ENCODE measurements around the gene OPN5.
A peak's percentile ranks its signal among the peaks of the same experiment; 100 is the strongest.

OPN5 gene

DNA sequence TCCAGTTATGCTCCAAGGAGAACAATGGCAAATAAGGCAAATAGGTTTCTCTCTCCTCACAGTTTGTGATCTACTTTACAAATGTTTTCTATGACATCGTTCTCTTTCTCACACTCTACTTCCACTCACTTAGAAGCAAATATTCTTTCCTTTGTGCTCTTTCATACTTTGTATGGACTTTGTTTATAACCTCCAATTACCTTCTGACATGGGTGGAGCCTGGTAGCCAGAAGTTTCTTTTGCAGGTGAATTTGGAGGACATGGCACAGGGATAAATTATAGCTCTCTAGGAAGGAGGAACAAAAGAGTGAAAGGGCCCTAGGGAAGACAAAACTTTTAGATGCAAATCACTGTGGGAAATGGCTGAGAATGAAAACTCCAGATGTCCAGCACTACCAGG, 69.3 kb downstream of the OPN5 start:
- TF ChIP-seq, protein P1, sequence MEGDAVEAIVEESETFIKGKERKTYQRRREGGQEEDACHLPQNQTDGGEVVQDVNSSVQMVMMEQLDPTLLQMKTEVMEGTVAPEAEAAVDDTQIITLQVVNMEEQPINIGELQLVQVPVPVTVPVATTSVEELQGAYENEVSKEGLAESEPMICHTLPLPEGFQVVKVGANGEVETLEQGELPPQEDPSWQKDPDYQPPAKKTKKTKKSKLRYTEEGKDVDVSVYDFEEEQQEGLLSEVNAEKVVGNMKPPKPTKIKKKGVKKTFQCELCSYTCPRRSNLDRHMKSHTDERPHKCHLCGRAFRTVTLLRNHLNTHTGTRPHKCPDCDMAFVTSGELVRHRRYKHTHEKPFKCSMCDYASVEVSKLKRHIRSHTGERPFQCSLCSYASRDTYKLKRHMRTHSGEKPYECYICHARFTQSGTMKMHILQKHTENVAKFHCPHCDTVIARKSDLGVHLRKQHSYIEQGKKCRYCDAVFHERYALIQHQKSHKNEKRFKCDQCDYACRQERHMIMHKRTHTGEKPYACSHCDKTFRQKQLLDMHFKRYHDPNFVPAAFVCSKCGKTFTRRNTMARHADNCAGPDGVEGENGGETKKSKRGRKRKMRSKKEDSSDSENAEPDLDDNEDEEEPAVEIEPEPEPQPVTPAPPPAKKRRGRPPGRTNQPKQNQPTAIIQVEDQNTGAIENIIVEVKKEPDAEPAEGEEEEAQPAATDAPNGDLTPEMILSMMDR (IDR thresholded peaks at IDR 0.05; ENCODE audit: control insufficient read depth, extremely low read depth, insufficient read depth) = no peak
- no peak overlapping the region for H3K4me3 ChIP-seq (ENCODE audit: low read depth, low read length)
- no peak for DNase-seq (ENCODE audit: low read depth)

DNA sequence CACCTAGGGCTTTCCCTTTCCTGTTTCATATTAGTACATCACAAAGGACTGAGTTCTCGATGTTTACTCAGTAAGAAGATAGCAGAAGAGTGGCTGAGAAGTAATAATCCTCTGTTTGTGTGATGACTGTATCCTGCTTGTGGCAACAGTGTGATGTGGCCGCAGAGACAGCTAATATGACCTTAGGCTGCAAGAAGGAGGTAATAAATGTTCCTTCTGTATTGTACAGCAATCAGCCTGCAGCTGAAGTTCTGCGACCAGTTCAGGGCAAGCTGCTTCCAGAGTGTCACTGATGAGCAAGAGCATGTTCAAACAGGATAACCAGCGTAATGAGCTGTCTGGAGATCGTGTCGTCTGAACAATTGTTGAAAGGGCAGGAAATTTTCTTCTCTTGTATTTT, 70.9 kb downstream of the OPN5 start:
- TF ChIP-seq, protein P1 (IDR thresholded peaks at IDR 0.05; ENCODE audit: control insufficient read depth, extremely low read depth, insufficient read depth) = no peak
- DNase-seq (ENCODE audit: low read depth) = no peak
- no peak overlapping the region for H3K4me3 ChIP-seq (ENCODE audit: low read depth, low read length)

DNA sequence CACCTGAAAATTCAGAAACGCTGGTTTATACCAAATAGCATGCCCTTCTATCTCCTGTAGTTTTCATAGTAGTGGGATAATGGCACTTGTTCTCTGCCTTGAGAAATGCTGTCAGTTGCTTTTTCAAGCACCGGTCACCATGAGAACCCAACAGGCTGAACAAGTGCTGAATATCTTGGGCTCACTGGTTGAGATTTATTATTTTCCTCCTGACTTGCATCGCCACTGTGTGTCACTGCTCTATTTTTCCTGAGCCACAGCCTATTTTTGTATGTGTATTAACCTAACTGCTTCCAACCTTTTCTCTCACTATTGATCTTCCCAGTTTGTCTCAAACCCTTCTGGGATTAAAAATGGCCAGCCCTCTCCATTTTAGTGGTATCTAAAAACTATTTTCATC, 71.9 kb downstream of the OPN5 start:
- no peak overlapping the region for H3K4me3 ChIP-seq (ENCODE audit: low read depth, low read length)
- TF ChIP-seq, protein P1 (IDR thresholded peaks at IDR 0.05; ENCODE audit: control insufficient read depth, extremely low read depth, insufficient read depth) = peak; percentile 32; the same call in 1 of the 2 replicates
- DNase-seq (ENCODE audit: low read depth) = no peak

DNA sequence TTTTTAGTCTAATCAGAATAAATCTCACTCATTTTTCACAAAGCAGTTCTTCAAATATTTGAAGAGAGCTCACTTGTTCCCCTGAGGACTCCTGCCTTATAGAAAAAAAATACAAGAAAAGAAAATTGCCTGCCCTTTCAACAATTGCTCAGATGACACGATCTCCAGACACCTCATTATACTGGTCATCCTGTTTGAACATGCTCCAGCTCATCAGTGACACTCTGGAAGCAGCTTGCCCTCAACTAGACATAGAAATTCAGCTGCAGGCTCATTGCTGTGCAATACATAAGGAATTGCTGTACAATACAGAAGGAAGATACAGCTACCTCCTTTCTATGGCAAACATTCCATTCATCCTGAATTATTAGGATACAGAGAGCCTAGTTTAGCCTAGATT, 73.1 kb downstream of the OPN5 start:
- TF ChIP-seq, protein P1 (IDR thresholded peaks at IDR 0.05; ENCODE audit: control insufficient read depth, extremely low read depth, insufficient read depth) = no peak
- DNase-seq (ENCODE audit: low read depth) = no peak
- H3K4me3 ChIP-seq (ENCODE audit: low read depth, low read length) = no peak overlapping the region

DNA sequence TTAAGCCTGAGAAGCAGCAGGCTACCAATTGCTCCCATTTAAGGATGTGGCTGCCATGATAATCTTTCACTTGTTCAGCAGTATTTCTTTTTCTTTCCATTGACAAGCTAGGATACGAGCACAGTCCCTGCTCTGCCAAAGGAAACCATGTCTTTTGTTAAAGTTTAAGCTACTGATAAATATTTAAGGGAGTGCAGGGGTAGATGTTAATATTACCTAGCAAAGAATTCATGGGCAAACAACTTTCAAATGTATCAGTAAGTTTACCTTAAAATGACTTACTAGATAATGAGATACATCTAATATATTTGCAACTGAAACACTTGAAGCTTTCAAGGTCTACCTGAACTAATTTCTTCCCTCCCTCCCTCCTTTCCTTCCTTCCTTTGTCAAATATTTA, 77.3 kb downstream of the OPN5 start:
- TF ChIP-seq, protein P1 (IDR thresholded peaks at IDR 0.05; ENCODE audit: control insufficient read depth, extremely low read depth, insufficient read depth) = no peak
- no peak for DNase-seq (ENCODE audit: low read depth)
- no peak overlapping the region for H3K4me3 ChIP-seq (ENCODE audit: low read depth, low read length)

DNA sequence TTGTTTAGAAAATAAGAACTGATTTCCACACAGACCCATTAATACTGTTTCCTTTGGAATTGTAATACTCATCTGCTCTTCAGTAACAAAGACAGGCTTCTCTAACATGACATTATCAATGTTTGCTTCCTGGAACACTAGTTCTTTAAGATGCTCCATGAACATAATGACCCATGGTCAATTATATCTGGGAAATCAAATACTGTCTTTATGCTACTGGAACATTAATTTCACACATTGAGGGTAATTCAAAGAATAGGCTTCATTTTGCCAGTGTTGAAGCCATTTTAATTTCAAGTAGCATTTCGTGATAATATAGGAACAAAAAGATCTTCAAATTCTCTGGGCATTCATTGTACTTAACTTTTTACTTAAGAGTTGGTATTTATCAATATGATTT, 80.9 kb downstream of the OPN5 start:
- DNase-seq (ENCODE audit: low read depth) = no peak
- TF ChIP-seq, protein P1 (IDR thresholded peaks at IDR 0.05; ENCODE audit: control insufficient read depth, extremely low read depth, insufficient read depth) = no peak
- no peak overlapping the region for H3K4me3 ChIP-seq (ENCODE audit: low read depth, low read length)

DNA sequence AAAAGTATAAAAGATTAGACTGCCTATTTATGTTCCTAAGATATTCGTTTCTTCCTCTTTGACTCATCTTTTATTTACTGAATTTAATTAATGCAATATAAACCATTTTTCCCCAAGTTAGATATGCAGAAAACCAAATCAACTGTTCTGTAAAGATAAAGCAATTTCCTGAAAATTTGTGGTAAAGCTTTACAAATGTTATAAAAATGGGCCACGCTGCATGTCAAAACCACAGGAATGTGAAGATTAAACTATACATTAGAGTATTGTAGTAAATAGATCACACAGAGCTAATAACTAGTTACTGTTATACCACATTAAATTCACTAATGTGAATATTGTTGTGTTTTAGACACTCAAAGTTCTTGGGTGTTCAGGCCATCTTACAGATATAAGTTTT, 83.4 kb downstream of the OPN5 start:
- TF ChIP-seq, protein P1 (IDR thresholded peaks at IDR 0.05; ENCODE audit: control insufficient read depth, extremely low read depth, insufficient read depth) = no peak
- no peak for DNase-seq (ENCODE audit: low read depth)
- H3K4me3 ChIP-seq (ENCODE audit: low read depth, low read length) = no peak overlapping the region

All from LNCaP clone FGC (cell line).